Stimulated activated CD8-positive, alpha-beta memory T cell treated with anti-CD3 and anti-CD28 coated beads, Interleukin-15, amount 100 ng/mL, for 24 hours (primary cell): ENCODE measurements around the gene PRRX2.

Experiments used
- DNase-seq: peaks from one replicate; pipeline ENCODE4 v3.0.0-alpha.2; 2020; ENCODE audit warnings: low read depth

The PRRX2 gene

GRCh38 chr9:129709438-129710168, 44.2 kb downstream of the PRRX2 start:
- no peak for DNase-seq

GRCh38 chr9:129710169-129710453, 44.7 kb downstream of the PRRX2 start:
- DNase-seq = no peak

- DNase-seq = no peak
Observed at GRCh38 chr9:129712634-129713401, 47.4 kb downstream of the PRRX2 start.

DNA sequence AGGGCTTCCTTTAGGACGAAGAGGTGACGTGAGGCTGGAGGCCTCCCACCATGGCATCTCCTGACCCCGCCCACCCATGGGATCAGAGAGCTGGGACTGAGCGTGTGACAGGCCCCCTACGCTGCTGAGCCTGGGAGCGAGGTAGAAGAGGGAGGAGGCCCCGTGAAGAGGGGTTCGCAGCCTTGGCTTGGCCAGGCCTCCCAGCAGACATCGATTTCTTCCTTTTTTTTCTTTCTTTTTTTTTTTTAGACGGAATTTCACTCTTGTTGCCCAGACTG, 47.9 kb downstream of the PRRX2 start:
- no peak for DNase-seq

DNA sequence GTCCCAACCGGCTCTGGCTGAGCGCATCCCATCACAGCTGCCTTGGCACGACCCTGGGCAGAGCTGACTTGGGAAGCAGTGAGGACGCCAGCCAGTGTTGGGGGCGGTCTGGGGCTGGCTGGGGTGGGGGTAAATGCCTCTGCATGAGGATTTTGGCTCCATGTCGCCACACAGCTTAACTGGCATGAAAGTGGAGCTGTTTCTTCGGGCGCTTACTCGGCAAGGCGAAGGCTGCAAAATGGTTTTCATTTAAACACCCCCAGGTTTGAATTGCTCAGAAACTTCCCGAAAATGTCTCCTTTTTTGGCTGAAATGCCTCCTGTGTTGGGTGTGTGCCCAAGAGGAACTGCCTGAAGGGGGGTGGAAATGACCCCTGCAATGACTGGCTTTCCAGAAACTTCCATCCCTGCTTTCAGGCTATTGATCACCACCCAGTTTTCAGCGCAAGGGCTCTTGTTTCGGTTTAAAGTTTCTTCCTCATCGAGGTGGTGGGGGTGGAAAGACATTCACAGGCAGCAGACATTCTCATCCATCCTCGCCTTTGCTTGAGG, 49.1 kb downstream of the PRRX2 start:
- DNase-seq = no peak

DNA sequence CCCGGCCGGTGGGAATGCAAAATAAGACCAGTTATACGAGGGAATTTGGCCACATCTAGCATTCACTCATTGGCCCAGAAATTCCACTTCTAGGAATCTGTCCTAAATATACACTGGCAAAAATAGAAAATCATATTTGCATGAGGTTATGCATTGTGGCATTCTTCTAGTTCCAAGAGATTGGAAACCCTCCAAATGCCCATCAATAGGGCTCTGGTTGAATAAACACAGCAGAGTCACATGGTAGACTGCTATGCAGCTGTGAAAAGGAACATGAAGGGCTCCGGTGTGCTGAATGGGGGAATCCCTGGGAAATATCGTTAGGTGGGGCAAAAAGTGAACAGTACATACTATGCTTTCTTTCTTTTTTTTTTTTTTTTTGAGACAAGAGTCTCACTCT, 50.6 kb downstream of the PRRX2 start:
- DNase-seq = no peak

DNA sequence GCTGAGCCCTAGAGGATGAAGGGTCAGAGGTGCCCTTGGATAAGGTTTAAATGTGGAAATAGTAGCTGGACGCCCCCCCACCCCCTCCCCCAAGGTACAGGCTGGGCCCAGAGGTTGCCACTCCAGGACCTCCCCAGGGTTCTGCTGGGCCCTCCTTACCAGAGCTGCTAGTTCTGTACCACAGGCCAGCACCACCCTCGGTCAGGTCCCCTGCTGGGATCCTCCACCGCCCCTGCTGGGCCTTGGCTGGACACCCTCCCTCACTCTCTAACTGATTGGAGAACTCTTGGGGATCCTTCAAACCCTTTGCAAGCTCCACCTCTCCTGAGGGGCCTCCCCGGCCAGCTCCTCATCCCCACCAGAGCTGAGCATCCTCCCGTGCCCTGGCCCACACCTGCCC, 52.5 kb downstream of the PRRX2 start:
- no peak for DNase-seq

GRCh38 chr9:129718647-129719046, 53.2 kb downstream of the PRRX2 start:
- DNase-seq = no peak

- no peak for DNase-seq
Observed at GRCh38 chr9:129719135-129719534, 53.7 kb downstream of the PRRX2 start.

- no peak for DNase-seq
Observed at GRCh38 chr9:129720181-129720864, 54.9 kb downstream of the PRRX2 start.

DNA sequence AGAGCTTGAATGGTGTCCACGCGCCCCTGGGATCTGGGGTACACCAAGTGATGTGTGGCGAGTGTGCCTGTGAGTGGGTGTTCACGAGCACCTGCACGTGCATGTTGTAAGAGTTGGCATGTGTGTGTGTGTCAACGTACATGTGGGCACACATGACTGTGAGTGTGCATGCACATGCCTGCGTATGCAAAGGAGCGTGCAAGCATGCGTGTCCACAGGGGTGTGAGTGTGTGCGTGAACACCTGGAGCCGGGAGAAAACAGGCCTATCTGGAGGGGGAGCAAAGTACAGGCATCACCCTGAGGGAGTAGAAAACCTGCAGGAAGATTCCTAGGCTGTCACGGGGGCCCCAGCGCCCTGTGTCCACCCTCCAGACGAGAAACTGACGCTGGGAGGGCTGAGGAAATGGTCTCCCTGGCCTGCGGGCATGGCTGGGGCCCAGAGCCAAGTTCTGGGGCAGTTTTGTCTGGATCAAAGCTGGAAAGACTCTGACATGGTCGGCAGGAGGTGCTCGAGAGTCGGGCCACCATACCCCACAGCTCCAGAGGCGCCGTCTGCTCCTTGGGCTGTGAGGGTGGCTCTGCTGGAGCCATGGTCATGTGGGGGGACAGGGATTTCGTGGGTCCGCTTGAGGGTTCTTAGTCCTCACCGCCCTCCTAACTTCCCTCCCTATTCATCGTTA, 55.6 kb downstream of the PRRX2 start:
- no peak for DNase-seq

GRCh38 chr9:129722913-129723312, 57.5 kb downstream of the PRRX2 start:
- DNase-seq = no peak

GRCh38 chr9:129724456-129725190, 59.2 kb downstream of the PRRX2 start:
- DNase-seq = no peak

DNA sequence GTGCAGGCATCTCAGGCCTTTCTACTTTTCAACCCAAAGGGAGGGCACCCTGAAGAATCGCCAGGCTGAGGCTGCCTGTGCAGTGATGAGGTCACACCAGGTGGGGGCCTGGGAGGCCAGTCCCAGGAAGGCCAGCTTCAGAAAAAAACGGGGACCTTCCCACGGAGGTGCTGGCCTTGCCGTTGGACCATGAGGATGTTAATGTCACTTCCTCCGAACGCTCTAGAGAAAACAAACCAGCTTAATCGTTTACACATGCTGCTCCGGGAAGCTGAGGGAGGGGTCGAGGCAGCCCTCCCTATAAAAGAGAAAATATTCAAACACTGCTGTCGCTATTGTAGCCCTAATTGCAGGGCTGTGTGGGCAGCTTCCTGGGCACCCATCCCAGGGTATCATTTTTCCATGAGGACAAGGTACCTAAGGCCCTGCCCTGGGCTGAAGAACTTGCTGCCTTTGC, 60.4 kb downstream of the PRRX2 start:
- DNase-seq = no peak

DNA sequence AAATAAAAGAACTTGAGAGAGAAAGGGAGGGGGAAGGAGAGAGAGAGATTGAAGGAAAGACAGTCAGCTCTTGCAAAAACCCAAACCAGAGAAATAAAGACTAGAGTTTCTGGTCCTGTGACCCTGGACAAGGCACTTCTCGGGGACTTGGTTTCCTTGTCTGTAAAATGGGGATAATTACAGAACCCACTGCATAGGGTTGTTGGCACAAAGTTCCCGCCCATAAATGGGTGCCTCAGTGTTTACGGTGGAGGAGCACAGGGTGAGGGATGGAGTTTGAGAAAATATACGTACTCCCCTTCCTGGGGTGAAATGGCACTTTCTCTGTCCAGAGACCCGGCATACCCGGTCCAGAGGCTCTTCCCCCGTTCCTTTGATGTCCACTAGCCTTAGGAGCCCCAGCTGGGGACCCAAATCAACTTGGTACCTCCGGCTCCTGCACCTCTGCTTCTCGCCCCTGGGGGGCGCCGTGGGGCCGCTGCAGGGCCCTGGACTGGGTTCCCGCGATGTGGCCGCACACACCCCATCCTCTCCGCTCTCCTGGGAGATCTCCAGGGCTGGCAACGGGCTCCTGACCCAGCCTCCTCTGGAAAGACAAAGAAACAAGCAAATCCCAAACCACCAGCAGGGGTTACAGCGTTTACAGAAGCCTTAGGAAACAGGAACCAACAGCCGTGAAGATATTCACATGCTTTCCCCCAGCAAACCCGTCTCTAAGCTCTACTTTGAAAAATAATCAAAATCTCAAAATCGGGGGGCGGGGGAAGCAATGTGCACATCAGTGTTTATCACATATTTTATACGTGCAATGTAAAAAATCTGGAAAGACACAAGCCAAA, 61.1 kb downstream of the PRRX2 start:
- DNase-seq = peak; percentile 37

DNA sequence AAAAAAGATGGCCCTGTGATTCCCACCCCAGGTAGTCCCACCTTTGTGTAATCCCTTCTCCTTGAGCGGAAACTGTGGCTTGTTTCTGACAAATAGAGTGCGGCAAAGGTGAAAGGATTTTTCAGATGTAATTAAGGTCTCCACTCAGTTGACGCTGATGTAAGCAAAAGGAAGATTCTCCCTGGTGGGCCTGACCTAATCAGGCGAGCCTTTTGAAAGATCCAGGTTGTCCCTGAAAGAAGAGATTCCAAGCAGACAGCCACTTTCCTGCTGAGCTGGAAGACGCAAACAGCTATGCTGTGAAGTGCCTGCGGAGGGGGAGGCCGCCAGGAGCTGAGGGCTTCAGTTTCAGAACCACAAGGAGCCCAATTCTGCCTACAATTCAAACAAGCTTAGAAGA, 63.3 kb downstream of the PRRX2 start:
- DNase-seq = no peak

- DNase-seq = no peak
Observed at GRCh38 chr9:129731477-129732085, 66.1 kb downstream of the PRRX2 start.

DNA sequence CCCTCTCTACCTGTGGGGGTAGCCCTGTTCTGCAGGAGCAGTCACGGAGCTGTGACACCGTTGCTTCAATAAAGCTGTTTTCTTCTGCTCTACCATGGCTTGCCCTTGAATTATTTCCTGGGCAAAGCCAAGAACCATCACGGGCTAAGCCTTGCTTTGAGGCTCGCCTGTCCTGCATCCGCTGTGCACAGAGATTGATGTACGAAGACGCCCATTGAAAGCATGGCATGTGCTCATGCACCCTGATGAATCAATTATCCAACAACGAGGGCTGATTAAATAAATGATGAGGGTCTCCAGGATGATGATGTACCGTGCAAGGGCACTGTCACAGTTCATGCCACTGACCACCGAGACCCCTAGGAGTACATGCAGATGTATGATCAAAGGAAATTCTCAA, 66.7 kb downstream of the PRRX2 start:
- no peak for DNase-seq

- DNase-seq = no peak
Observed at GRCh38 chr9:129732946-129733631, 67.6 kb downstream of the PRRX2 start.

- no peak for DNase-seq
Observed at GRCh38 chr9:129733632-129733953, 68.1 kb downstream of the PRRX2 start.
